DND-41 (cell line): ENCODE measurements around the gene BABAM1.
"Not testable (repeated sequence)": the region's sequence is repeated elsewhere in the genome, so short reads cannot be mapped to it uniquely, and the experiment has no call there.

Experiments
- ATAC-seq: fragments of 200-7000 bp; cut with Tn5 transposase; 3 replicates; pipeline ENCODE4 v1.9.1; 2021; ENCODE audit warnings: low read depth; ENCODE audit not compliant: insufficient read depth
- DNase-seq: peaks from one replicate; pipeline ENCODE4 v3.0.0-alpha.2; 2020
- H2AFZ ChIP-seq: 2 replicates; pipeline ENCODE4 v1.6.0; 2012; ENCODE audit warnings: low read depth, low read length
- H3K27ac ChIP-seq: 2 replicates; pipeline ENCODE4 v1.5.1; 2012; ENCODE audit warnings: low read length, inconsistent platforms
- H3K27me3 ChIP-seq: fragments of 200-600 bp; sonication (generic); 2 replicates; pipeline ENCODE4 v1.6.0; 2012; ENCODE audit warnings: low read length, mild to moderate bottlenecking, inconsistent platforms; ENCODE audit not compliant: insufficient read depth, poor library complexity
- H3K36me3 ChIP-seq: 2 replicates; pipeline ENCODE4 v1.5.1; 2012; ENCODE audit warnings: low read length, inconsistent platforms; ENCODE audit not compliant: insufficient read depth
- H3K4me1 ChIP-seq: 2 replicates; pipeline ENCODE4 v1.5.1; 2012; ENCODE audit warnings: mild to moderate bottlenecking, low read length; ENCODE audit not compliant: insufficient read depth
- H3K4me2 ChIP-seq: 2 replicates; pipeline ENCODE4 v1.6.0; 2012; ENCODE audit warnings: mild to moderate bottlenecking, moderate library complexity, low read length, inconsistent platforms; ENCODE audit not compliant: insufficient read depth
- H3K4me3 ChIP-seq, 2 experiments: fragments of 200-600 bp in 1 of 2; shearing (Covaris generic) in 1 of 2; 2 replicates each; pipeline ENCODE4 v1.5.1; 2012 to 2016; ENCODE audit warnings: inconsistent platforms in 2 of 2, low read length in 2 of 2, mild to moderate bottlenecking in 2 of 2, low read depth in 1 of 2, moderate library complexity in 1 of 2
- H3K79me2 ChIP-seq: 2 replicates; pipeline ENCODE4 v1.6.0; 2012; ENCODE audit warnings: low read length, inconsistent platforms; ENCODE audit not compliant: insufficient read depth
- H3K9ac ChIP-seq: 2 replicates; pipeline ENCODE4 v1.6.0; 2012; ENCODE audit warnings: low read depth, mild to moderate bottlenecking, inconsistent platforms, low read length, moderate library complexity
- H3K9me3 ChIP-seq: 2 replicates; pipeline ENCODE4 v1.5.1; 2012; ENCODE audit warnings: low read length, moderate library complexity, mild to moderate bottlenecking, inconsistent platforms; ENCODE audit not compliant: insufficient read depth, severe bottlenecking
- H4K20me1 ChIP-seq: 2 replicates; pipeline ENCODE4 v1.6.0; 2012; ENCODE audit warnings: low read length; ENCODE audit not compliant: insufficient read depth
- CTCF ChIP-seq: IDR thresholded peaks from 2 replicates; pipeline ENCODE4 v1.5.1; 2012; ENCODE audit warnings: borderline replicate concordance, low read length, moderate library complexity, mild to moderate bottlenecking; ENCODE audit not compliant: poor library complexity, severe bottlenecking; ENCODE audit errors: extremely low read depth
- EZH2 ChIP-seq: IDR thresholded peaks from 3 replicates; pipeline ENCODE4 v1.6.1; 2012; ENCODE audit warnings: borderline replicate concordance, low read depth, mild to moderate bottlenecking, moderate library complexity, low read length, inconsistent platforms; ENCODE audit not compliant: severe bottlenecking

Gene BABAM1

GRCh38 chr19:17264641-17264979, 2.6 kb upstream of the BABAM1 start, which contains the start of gene USHBP1:
Gene USHBP1, minus strand, starts transcription at chr19:17264745. Its CDS starts 446 bp downstream, at chr19:17264299.
- Histone ChIP-seq H3K36me3 (peaks cover 7% of the 10 kb centered on the region), H3K4me2 (no peak within 1 kb of the TSS), H3K27me3 (no peaks in the 10 kb centered on the region), H3K9me3 (peaks cover 2% of the 10 kb centered on the region), H3K4me1 (peaks cover 23% of the 10 kb centered on the region), H3K4me3 (no peak within 1 kb of the TSS), H2AFZ (no peak within 1 kb of the TSS), H3K9ac (no peak within 1 kb of the TSS), H3K27ac (no peak within 1 kb of the TSS), H3K79me2 (peaks cover 18% of the 10 kb centered on the region), H4K20me1 (no peaks in the 10 kb centered on the region)
- ATAC-seq = no peak
- TF ChIP-seq EZH2 = no peak
- TF ChIP-seq CTCF = no peak
- no peak for DNase-seq

- no peaks in the 10 kb centered on the region for H3K9me3 ChIP-seq
- no peak overlapping the region for H3K4me2 ChIP-seq
- DNase-seq = no peak
- peaks cover 16% of the 10 kb centered on the region for H3K36me3 ChIP-seq
- peaks cover 19% of the 10 kb centered on the region for H3K4me1 ChIP-seq
- no peak overlapping the region for H3K4me3 ChIP-seq
- H3K9ac ChIP-seq = no peak overlapping the region
- no peak overlapping the region for H2AFZ ChIP-seq
- H3K79me2 ChIP-seq = peaks cover 18% of the 10 kb centered on the region
- TF ChIP-seq EZH2 (no peak), CTCF (no peak)
- no peak for ATAC-seq
- no peaks in the 10 kb centered on the region for H4K20me1 ChIP-seq
- H3K27ac ChIP-seq = no peak overlapping the region
- H3K27me3 ChIP-seq = no peaks in the 10 kb centered on the region
These were observed 1.2 kb upstream of the BABAM1 start for GRCh38 chr19:17266026-17266425.

GRCh38 chr19:17266589-17266974, 661 bp upstream of the BABAM1 start:
- Histone ChIP-seq H2AFZ (peak overlapping the region; percentile 21), H3K27me3 (no peaks in the 10 kb centered on the region), H3K9me3 (no peaks in the 10 kb centered on the region), H3K4me3 (no peak overlapping the region), H4K20me1 (no peaks in the 10 kb centered on the region), H3K79me2 (peaks cover 21% of the 10 kb centered on the region), H3K4me1 (peaks cover 18% of the 10 kb centered on the region), H3K9ac (no peak overlapping the region), H3K36me3 (peaks cover 21% of the 10 kb centered on the region), H3K4me2 (peak overlapping the region; percentile 20; the same call in 1 of the 2 replicates), H3K27ac (no peak overlapping the region)
- no peak for ATAC-seq
- no peak for TF ChIP-seq EZH2
- TF ChIP-seq CTCF = no peak
- no peak for DNase-seq

GRCh38 chr19:17268754-17269153, 1.5 kb downstream of the BABAM1 start:
- Histone ChIP-seq H3K27me3 (no peaks in the 10 kb centered on the region), H3K4me1 (peaks cover 18% of the 10 kb centered on the region), H3K36me3 (peaks cover 33% of the 10 kb centered on the region), H3K79me2 (peaks cover 21% of the 10 kb centered on the region), H3K9ac (peak overlapping the region; percentile 68), H2AFZ (no peak overlapping the region), H3K9me3 (no peaks in the 10 kb centered on the region), H3K4me2 (peak overlapping the region; percentile 95), H3K4me3 (peak overlapping the region in 1 of 2 experiments; percentile 75; a peak in 2 of 4 replicates), H4K20me1 (no peaks in the 10 kb centered on the region; the same call in 1 of the 2 replicates), H3K27ac (0 out of 2 replicates have a peak overlapping the region, but pooled peaks have one; percentile 34)
- no peak for DNase-seq
- no peak for TF ChIP-seq CTCF
- TF ChIP-seq EZH2 = no peak
- ATAC-seq = no peak

- not testable (repeated sequence) for H3K4me2 ChIP-seq, ATAC-seq, H3K27ac ChIP-seq, H2AFZ ChIP-seq, H4K20me1 ChIP-seq, H3K4me1 ChIP-seq, H3K9me3 ChIP-seq, H3K27me3 ChIP-seq, DNase-seq, H3K9ac ChIP-seq, H3K4me3 ChIP-seq, H3K79me2 ChIP-seq
- H3K36me3 ChIP-seq = peaks cover 69% of the 10 kb centered on the region
These were observed 7.6 kb downstream of the BABAM1 start for GRCh38 chr19:17274892-17275291.
